HG03095 (cell line): Measurements from ENCODE around the gene HOXA7.

ENCODE experiments used
- ATAC-seq: cut with Tn5 transposase; IDR thresholded peaks from one replicate; pipeline ENCODE4 v1.9.1; 2021; ENCODE audit warnings: moderate library complexity; ENCODE audit not compliant: unreplicated experiment

The HOXA7 gene

DNA sequence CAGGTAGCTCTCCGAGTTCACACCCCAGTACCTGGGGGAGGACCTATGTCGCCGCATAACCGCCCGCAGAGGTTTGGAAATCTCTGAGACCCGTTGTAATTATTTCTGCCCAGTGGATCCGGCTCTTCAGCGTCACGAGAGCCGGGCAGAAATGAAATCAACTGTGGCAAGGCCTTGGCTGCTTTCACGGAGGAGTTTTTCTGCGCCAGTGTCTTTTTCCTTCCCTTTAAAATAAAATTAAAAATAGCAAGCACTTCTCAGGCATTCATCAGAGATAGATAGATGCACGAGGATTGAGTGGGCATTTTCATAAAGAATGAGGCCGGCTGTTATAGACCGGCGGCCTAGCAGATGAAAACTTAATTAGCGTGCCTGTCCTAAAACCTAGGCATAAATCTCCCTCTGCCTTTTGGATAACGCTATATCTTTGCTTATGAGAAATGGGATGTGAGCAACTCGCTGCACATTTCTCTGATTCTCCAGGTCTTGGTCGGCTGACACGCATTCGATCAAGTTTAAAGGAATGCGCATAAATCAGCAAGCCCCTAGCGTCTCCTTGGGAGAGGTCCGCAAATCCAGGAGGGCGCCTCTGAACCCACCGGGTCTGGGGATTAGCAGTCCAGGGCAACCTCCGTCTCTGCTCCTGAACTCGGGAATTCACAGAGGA, 37.0 kb upstream of the HOXA7 start:
- no peak for ATAC-seq

DNA sequence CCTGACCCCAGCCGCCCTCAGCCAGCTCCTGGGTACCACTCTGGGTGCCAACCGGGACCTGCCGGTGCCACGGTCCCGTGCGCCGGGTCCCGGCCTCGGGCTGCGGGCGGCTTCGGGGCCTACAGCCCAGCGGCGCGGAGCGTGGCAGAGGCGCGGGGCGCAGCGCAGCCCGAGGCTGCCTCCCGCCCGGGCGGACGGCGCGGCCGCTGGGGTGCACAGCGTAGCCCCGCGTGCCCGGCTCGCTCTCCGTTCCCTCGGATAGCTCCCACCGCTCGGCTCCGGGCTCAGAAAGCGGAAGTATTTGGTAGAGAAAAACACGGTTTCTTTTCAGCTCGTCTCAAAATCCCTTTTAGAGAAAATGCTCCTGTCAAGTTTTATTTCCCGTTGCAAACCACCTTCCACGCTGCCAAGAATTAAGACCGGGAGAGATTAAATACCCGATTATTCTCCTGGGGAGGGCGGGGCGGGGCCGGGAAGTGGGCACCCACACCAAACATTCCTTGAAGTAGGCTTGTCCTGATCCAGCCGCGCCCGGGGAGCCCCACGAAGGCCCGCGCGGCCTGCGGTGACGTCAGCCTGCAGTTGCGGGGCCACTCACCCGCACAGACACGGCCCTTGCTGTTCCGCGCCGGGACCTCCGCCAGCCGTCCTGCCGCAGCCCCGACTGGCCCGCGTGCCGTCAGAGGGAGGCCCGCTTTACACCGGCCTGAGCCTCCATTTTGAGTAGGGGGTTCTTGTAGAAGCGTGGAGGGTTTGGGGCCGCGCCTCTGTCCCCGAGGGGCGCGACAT, 36.3 kb upstream of the HOXA7 start:
- ATAC-seq, result no peak

DNA sequence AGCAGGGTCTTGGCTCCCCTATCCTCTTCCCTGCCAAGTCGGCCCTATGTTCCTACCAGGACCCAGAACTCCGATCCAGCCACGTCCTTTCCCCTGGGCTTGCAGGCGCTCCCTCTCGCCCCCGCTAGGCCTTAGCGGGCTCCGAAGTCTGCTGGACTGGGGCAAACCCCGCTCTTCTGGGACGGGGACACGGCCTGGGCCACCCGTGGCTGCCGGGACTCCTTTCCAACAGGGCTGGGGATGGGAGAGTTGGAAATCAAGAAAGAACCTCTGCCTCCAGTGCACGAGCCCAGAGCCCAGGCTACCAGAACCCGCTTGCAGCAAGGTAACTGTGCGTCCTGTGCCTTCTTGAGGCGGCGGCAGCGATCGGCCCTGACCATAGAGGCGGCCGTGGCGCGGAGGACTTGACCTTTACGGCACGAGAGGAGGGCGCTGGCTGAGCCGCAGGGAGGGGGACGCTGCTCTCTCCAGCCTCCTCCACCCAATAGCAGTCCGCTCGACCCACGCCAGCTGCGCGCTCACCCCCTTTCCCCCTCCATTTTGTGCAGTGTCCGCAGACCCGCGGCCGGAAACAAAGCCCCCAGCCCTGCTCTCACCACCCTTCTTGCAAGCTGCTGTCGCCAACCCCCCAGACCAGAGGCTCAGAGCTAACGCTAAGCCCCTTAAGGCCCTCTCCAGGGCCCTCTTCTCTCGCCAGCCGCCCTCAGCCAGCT, 35.5 kb upstream of the HOXA7 start:
- no peak for ATAC-seq

DNA sequence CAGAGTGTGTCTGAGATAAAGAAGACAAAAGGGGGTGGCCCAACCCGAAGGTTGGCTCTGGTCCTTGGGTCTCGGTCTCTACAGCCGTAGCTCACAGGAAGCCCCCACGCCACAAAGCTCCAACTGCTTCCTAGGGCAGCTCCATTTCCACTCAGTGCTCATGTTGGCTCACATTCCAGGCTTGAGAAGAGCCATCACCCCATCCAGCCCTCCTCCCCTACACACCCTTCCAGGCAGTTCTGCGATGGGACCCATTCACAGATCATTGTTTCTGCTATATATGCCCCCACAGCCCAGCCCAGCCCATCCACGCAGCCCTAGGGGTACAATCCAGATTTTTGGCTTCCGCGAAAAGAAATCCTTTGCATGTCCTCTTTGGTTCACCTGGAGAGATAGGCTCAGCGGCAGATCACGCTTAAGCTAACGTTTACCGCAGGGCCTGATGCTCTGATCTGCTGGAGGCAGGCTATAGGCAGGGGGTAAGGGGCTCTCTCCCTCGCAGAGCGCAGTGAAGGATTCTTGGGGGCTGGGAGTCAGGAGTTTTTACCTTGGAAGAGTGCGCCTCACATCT, 34.8 kb upstream of the HOXA7 start:
- no peak for ATAC-seq

DNA sequence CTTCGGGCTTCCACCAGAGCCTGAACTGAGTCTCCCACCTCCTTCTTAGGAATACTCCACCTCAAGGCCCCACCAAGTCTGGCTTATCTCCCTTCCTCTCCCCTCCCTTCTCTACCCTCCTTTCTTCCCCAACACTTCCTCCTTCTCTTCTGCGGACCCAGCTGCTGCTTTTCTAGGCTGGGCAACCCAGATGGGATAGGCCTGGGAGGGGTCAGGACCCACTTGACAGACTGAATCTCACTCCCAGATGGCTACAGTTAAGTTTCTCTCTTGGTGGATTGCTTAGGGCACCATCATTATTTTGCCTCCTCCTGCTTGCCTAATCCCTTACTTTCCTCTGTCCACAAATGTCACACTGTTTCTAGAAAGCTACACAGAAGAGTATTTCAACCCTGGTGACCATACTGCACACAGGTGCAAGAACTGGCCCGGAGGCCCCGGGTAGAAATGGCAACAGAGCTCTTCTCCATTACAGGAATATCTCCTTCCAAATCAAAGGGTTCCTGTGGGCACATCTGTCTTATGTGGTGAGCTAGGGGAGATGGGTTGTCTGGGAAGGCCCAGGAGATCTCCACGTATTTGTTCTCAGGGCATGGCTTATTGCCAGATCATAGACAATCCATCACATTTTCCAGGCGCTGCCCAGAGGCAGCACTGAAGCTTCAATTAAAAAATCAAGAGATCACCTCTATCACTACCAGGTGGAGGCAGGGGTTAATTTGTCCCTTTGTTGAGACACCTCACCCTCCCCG, 33.7 kb upstream of the HOXA7 start:
- ATAC-seq, result no peak

DNA sequence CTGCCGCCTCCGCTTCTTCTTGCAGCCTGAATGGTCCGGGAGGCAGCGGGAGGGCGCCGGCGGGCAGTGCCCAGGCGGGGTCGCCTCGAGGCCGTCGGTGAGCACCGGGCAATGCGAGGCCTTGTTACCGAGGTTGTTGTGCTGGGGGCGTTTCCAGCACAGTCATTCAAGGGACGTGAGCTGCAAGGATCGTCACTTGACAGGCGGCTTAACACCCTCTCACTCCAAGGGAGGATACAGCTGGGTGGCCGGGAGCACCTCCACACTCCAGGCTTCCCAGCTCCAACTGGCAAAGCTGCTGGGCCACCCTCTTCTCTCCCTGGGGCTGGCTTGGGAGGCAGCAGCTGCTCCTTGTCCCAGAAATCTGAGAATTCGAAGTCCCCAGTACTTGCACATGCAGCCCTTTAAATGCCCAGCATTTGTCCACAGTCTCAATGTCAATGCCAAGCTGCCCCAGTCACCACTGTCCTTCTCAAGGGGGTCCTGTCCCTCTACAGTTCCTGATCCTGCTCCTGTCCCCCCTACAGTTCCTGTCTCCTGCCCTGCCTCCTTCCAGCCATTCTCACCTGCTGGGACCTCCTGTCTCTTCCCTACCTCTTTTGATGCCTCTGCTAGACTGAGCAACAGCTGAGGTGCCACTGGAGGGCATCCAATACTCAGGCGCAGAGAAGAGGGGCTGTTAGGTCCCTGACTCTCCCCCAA, 33.0 kb upstream of the HOXA7 start:
- ATAC-seq, result no peak

DNA sequence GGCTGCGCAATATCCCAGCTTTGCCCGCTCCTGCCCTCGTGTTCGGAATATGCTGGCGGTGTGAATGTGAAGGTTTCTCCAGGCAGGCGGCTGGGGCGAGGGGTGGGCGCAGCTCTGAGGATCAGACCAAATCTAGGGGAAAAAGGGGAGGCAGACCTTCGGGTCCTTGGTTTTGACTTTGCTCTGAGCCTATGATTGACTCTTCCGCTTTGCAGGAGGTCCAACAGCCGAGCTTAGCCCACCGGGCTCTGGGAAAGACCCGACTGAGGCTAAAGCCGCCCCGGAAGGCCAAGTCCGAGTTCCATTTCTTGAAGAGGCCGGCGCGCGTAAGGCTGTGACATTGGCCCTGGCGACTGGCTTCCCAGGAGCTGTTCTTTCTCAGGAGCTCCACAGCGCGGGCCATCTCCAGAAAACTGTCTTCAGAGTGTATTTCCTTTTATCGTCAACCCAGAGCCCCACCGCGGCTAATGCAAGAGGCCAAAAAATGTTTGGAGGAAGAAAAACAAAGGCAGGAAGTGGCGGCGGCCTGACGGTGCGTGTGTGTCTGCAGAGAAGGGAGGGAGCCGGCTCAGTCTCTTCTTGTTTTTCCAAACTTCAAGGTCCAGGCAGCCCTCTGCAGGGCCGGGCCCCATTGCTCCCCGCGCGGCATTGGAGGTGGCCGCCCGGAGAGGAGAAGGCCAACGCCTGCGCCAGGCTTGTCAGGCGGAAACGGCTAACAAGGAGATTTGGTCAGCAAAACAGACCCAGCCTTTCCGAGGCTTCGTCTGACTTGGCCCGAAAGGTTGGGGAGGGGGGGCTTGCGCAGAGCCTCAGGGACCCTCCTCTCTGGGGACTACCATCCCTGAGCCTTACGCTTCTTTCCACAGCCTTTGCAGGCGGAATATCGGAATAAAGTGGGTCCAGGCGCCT, 32.2 kb upstream of the HOXA7 start:
- ATAC-seq, result no peak

DNA sequence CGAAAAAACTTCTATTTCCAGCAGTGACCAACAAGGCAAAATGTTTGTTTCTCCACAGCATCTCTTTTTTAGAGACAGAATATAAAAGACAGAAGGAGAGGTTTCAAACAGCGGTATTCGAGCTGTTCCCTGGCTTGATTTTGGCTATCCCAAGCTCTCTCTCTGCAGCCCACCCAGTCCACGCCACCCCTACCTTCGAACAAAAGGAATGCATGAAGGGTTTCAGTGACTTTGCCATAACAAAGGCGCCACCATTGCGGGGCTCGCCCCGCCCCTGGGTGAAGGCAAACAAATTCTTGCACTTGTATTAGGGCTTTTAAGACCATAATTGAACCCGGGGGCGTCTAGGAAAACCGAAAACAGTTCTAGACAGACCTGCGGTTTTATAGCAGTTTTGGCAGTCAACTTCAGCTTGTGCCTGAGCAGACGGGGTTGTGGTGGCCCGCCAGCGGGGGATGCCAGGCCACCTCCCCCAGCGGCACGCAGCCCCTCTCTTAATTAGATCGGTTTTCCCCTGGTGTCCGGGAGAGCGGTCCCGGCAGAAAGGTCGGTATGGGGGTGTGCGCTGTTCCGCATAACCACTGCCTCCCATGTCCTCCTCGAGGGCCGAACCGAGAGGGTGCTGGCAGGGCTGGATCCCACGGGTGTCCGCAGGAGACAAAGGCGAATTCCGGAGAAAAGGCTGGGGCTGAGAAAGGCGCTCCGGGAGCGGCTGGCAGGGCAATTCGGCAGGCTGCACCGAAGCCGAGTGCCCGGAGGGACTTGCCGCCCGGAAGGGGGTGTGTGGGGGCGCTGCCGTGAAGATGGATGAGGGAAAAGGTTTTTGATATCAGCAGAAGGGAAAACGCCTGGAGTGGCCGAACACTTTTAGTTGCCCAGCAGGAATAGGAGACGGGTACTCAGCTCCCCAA, 31.3 kb upstream of the HOXA7 start:
- ATAC-seq, result no peak

DNA sequence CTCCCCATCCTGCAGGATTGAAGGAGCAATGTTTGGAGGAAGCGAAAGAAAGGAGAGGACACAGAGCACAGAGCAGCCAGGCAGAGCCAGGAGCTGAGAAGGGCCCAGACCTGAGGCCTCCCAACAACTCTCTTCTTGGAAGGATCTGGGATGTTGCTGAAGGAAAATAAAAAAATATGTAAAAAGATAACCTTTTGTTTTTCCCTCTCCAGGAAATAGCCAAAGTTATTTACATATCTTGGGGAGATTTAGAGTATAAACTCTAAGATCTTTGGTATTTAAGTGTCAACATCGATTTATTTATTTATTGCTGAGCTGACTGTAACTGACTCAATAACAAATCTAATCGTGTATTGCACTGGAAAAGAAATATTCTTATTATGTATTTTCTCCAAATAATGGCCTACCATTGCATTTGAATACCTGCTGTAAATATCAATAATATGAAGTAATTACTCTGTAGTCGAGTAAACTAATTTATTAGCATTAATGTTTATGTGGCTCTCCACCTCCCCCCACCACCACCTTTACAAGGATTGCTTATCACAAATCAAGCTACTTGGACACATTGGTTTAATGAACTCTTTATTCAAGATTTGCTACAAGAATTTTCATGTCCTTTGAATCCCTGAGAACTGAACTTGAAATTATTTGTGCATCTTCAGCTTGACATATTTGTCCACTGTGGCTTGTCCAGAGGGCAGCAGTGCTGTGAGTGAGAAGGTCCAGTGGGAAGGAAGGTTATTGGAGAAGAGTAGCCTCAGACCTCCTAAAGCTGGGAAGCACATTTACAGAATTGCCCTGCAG, 30.4 kb upstream of the HOXA7 start:
- ATAC-seq, result no peak

DNA sequence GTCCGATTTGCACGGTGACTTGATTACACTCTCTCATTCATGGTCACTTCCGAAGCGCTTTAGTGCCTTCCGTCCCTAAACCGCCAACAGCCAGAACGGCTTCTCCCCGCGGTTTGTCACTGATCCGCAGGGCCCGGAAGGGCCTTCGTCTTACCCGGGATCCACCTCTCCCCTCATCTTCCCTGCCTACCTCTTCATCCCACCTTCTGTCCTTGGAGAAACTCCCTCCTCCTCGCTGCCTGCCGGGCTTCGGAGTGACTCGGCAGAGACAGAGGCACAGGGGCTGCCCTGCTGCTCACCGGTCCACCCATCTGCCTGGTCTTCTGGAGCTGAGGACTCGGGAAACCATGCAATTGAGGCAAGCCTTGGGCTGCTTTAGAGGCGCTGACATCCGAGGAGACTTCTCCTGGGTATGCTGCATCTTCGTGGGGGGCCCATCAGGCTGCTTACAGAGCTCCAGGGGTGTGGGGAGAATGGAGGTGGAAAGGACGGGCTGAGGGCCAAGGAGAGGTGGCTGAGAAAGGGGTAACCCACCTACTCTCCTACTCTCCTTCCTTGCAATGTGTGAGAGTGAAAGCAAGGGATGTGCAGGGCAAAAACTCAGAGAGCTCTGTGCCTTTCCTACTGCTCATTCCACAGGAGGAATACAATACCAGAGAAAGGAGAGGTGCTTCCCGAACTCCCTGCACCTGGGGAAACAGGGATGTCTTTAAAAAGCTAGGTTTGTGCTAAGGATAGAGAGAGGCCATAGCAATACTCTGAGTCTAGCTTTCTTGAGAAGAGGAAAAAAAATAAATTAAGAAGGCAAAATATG, 29.6 kb upstream of the HOXA7 start:
- ATAC-seq, result no peak

DNA sequence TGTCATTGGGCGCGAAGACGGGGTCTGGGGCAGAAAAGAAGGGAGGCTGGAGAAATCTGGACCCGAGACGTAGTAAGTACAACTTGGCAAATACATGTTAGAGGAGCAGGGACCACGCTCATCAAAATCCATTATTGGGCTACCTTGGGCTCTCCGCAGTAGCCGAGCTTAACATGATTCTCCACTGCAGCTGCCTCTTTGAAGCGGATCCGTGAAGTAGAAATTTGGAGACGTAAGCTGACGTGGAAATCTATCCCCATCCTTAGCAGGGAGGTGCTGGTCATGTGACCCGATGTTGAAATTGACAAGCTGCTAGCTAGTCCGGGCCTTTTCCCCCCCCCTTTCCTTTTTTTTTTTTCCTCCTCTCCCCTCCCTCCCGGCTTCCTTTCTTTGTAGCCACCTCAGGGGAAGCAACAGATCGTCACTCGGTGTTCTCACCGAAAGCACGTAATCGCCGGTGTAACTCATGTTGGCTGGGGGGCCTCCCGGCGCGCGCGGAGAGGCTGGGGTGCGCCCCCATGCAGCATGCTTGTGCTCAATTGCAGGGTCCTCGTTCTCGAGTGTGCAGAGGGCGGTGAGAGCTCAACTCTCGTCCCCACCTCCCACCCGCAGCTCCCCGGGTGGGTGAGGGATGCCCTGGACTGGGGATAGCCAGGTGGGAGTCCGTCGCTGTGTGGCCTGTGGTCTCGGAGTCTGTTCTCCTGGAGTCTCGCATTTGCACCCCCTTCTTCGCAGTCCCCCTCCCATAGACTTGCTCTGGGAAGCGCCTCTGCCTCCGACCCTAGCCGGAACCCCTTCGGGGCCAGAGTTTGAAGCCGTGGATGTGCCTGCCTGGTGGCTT, 28.8 kb upstream of the HOXA7 start, which contains the start of gene HOXA11:
Gene HOXA11 (minus strand): TSS at position 220 of the 841 bp plus-strand sequence. CDS start 88 bp downstream, at position 132.
- ATAC-seq, result no peak

DNA sequence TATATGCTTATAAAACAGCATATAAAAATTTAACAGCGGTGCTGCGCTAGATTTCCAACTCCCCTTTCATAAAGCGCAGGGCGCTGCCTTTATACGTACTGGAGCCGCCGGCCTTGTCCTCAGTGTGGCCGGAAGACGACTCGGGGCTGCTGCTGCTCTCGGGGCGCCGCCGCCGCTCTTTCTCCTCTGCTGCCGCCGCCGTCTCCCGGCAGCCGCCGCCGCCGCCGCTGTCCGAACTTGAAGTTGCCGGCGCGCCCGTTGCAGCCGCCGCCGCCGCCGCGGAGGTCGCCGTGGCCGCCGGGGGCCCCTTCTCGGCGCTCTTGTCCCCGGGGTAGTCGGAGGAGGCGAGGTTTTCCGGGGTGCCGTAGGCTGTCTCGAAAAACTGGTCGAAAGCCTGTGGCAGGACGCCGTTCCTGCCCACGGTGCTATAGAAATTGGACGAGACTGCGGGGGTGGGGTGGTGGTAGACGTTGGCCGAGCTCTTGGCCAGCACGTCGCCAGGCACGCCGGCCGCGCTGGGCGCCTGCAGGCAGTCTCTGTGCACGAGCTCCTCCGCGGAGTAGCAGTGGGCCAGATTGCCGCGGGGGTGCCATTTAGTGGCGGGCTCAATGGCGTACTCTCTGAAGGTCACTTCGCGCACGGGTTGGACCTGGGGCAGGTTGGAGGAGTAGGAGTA, 28.0 kb upstream of the HOXA7 start:
- ATAC-seq, result no peak

DNA sequence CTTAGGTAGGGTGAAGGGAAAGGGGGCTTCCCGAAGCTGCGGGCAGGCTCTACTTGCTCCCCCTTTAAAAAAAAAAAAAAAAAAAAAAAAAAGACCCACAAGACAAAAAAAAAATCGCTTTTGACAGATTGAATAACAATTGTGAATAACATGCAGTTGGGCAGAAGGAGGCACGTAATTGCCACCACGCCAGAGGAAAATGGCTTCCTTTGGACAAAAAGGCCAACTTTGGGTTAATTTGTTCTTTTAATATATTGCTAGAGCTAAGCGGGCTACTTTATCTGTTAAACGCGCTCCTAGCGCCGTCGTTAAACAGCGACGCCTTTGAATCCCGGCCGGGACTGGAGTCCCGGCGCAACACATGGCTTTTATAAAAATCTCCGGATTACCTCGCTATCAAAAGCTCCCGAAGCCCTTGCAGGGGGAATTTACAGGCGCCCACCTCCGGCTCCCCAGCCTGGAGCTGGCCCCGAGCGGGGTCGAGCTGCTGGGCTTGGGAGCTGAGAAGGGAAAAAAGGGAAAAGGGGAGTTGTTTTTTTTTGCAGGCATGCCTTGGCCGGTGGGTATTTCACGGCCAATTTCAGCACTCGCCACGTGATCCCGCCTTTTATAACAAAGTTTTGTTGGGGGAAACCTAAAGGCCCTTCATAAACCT, 27.3 kb upstream of the HOXA7 start:
- no peak for ATAC-seq

DNA sequence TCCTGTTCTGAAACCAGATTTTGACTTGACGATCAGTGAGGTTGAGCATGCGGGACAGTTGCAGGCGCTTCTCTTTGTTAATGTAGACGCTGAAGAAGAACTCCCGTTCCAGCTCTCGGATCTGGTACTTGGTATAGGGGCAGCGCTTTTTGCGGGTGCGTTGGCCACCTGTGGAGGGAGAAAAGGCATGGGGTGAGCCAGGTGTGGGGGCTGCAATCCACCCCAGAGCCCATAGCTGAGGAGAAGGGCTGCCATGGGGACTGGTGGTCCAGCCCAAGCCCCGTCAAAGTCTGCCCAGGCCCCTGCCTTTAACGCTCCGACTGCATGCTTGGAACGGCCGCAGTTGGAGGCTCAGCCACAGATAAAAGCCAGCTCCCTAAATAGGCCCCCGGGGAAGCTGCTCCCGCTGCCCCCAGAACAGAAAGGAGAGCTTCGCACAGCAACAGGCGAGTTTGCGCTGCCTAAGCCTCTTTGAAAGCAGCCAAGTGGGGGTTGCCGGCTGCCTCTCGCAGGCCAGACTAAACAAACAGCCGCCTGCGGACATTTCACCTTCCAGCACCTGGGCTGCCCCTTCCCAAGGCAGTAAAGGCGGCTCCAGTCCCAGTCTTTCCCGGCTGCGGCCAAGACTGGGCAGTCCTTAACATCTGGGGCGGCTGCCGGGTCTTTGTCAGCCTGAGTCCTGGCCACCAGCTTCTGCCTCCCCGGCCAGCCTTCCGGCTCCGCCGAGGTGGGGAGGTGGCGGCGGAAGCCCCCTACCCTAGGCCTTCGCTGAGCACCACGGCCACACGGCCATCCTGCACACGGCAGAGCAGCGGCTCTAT, 26.6 kb upstream of the HOXA7 start:
- no peak for ATAC-seq
